ENCODE results near the gene WDFY1.

The WDFY1 gene

GRCh38 chr2:223868005-223868404 lies 77.1 kb downstream of the WDFY1 start:
- DNase-seq (ENCODE audit: low read depth), result no peak
- TF ChIP-seq CTCF (conservative IDR thresholded peaks at IDR 0.05; ENCODE audit: low read depth, low read length), result no peak
- no peak overlapping the region for H3K4me3 ChIP-seq (ENCODE audit: low read depth, low read length)

GRCh38 chr2:223865907-223866508 lies 79.1 kb downstream of the WDFY1 start:
- no peak for DNase-seq (ENCODE audit: low read depth)
- no peak for TF ChIP-seq CTCF (conservative IDR thresholded peaks at IDR 0.05; ENCODE audit: low read depth, low read length)
- H3K4me3 ChIP-seq (ENCODE audit: low read depth, low read length), result no peak overlapping the region

GRCh38 chr2:223865124-223865523 lies 80.0 kb downstream of the WDFY1 start:
- H3K4me3 ChIP-seq (ENCODE audit: low read depth, low read length), result no peak overlapping the region
- TF ChIP-seq CTCF (conservative IDR thresholded peaks at IDR 0.05; ENCODE audit: low read depth, low read length), result no peak
- no peak for DNase-seq (ENCODE audit: low read depth)

- no peak overlapping the region for H3K4me3 ChIP-seq (ENCODE audit: low read depth, low read length)
- no peak for TF ChIP-seq CTCF (conservative IDR thresholded peaks at IDR 0.05; ENCODE audit: low read depth, low read length)
- no peak for DNase-seq (ENCODE audit: low read depth)
Observed at GRCh38 chr2:223863491-223863890, 81.6 kb downstream of the WDFY1 start.

- H3K4me3 ChIP-seq (ENCODE audit: low read depth, low read length), result no peak overlapping the region
- TF ChIP-seq CTCF (conservative IDR thresholded peaks at IDR 0.05; ENCODE audit: low read depth, low read length), result peak; percentile 28
- DNase-seq (ENCODE audit: low read depth), result peak; percentile 88
Observed at GRCh38 chr2:223860809-223861738, 84.1 kb downstream of the WDFY1 start.

- TF ChIP-seq CTCF (conservative IDR thresholded peaks at IDR 0.05; ENCODE audit: low read depth, low read length), result no peak
- no peak for DNase-seq (ENCODE audit: low read depth)
- no peak overlapping the region for H3K4me3 ChIP-seq (ENCODE audit: low read depth, low read length)
Observed at GRCh38 chr2:223859070-223859469, 86.1 kb downstream of the WDFY1 start.
